Measurements from ENCODE around the gene ITGB2.
A peak's percentile ranks its signal among the peaks of the same experiment; 100 is the strongest.
"Not testable (repeated sequence)": the region's sequence is repeated elsewhere in the genome, so short reads cannot be mapped to it uniquely, and the experiment has no call there.

Gene ITGB2

DNA sequence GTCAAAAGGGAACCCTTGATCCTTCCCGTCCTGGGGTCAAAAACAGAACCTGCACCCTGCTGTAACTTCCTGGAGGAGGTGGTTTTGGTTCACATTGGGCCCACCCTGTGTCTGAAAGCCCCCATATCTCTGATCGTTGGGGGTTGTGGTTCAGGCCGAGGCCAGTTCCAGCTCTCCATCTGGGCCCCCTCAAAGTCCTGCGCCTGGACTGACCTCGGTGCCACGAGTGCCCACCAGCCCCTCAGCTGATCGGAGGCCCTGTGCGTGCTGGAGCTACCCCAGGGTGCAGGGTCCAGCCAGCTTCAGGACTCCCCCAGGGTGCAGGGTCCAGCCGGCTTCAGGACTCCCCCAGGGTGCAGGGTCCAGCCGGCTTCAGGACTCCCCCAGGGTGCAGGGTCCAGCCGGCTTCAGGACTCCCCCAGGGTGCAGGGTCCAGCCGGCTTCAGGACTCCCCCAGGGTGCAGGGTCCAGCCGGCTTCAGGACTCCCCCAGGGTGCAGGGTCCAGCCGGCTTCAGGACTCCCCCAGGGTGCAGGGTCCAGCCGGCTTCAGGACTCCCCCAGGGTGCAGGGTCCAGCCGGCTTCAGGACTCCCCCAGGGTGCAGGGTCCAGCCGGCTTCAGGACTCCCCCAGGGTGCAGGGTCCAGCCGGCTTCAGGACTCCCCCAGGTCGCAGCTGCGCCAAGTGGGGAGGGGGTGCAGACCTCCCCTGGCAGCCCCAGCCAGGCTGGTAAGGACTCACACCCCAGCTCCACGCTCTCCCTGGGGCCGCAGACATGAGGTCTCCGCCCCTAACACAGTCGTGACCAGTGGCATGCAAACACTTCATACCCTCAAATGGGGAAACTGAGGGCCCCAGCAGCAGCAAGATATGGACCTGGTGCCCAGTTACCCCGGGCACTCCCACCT is 7.9 kb downstream of the ITGB2 start:
- ATAC-seq; H3K9me3 Mint-ChIP-seq; DNase-seq (ENCODE audit: low spot score in 2 of 2): not testable (repeated sequence)
- Mint-ChIP-seq H3K4me3 (peak overlapping the region; percentile 98), H3K27ac (peak overlapping the region; percentile 94), H3K36me3 (peaks cover 93% of the 10 kb centered on the region), H3K4me1 (peaks cover 90% of the 10 kb centered on the region)

DNA sequence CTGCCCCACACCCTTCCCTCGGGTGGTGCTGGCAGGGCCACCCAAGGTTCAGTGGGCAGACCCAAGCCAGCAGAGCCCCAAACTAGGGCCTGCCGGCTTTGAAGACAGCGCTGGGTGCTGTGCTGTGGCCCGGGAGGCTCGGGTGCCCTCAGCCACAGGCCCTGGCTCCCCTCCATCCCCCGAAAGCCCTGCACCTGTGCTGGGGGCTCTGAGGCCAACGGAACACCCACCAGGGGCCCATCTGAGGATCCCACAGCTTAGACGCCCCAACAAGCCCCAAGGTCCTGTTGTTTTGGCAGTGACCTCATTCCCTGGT is 8.6 kb downstream of the ITGB2 start:
- ATAC-seq (no peak), DNase-seq (ENCODE audit: low spot score in 2 of 2) (no peak)
- H3K4me1 Mint-ChIP-seq, result peaks cover 83% of the 10 kb centered on the region
- H3K9me3 Mint-ChIP-seq, result no peaks in the 10 kb centered on the region
- H3K27ac Mint-ChIP-seq, result peak overlapping the region; percentile 94
- peaks cover 93% of the 10 kb centered on the region for H3K36me3 Mint-ChIP-seq
- peak overlapping the region; percentile 98 for H3K4me3 Mint-ChIP-seq

DNA sequence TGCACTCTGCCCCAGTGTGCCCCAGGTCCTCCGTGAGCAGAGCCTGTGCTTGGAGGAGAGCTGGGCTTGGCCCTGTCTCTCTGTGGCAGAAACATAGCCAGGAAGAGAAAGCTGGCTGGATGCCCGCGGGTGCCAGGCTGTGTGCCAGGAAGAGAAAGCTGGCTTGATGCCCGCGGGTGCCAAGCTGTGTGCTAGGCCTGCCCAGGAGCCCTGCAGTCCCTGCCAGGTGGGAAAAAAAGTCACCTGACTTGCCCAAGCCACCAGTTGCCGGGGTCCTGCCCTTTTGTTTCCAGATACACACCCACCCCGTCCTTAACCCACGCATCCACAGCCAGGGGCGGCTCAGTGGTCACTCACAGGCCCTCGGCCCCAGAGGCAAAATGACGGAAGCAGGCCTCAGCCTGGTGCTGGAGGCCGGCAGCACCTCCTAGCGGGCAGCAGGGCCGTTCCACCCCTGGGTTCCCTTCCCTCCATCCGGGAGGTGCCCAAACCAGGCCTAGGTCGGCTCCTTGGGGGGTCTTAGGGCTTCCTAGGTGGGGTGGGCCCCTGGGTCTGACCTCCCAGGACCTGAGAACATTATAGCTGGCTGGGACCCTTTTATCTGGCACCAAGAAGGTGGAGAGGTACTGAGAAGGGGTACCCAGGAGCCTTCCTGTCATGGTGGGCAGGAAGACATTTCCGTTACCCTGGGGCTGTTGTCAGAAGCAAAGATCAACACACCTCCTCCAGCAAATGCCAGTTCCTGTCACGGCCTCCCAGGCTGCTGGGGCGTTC is 9.1 kb downstream of the ITGB2 start:
- ATAC-seq (peak; percentile 71), DNase-seq (ENCODE audit: low spot score in 2 of 2) (peak in 1 of 2 donors; percentile 76)
- Mint-ChIP-seq H3K4me1 (peaks cover 80% of the 10 kb centered on the region), H3K36me3 (peaks cover 93% of the 10 kb centered on the region), H3K4me3 (peak overlapping the region; percentile 98), H3K9me3 (no peaks in the 10 kb centered on the region), H3K27ac (peak overlapping the region; percentile 94)

DNA sequence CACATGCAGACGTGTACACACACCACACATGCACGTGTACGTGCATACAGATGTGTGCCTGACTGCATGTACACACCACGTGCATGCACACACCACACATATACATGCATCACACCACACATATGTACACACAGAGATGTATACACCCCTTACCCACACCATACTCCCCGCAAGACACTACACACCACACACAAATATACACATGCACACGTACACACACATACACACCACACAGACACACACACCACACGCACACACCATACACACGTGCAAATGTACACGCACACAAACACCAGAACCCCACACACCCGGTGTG is 9.7 kb downstream of the ITGB2 start:
- peak overlapping the region; percentile 94 for H3K27ac Mint-ChIP-seq
- H3K4me1 Mint-ChIP-seq, result peaks cover 80% of the 10 kb centered on the region
- peaks cover 93% of the 10 kb centered on the region for H3K36me3 Mint-ChIP-seq

DNA sequence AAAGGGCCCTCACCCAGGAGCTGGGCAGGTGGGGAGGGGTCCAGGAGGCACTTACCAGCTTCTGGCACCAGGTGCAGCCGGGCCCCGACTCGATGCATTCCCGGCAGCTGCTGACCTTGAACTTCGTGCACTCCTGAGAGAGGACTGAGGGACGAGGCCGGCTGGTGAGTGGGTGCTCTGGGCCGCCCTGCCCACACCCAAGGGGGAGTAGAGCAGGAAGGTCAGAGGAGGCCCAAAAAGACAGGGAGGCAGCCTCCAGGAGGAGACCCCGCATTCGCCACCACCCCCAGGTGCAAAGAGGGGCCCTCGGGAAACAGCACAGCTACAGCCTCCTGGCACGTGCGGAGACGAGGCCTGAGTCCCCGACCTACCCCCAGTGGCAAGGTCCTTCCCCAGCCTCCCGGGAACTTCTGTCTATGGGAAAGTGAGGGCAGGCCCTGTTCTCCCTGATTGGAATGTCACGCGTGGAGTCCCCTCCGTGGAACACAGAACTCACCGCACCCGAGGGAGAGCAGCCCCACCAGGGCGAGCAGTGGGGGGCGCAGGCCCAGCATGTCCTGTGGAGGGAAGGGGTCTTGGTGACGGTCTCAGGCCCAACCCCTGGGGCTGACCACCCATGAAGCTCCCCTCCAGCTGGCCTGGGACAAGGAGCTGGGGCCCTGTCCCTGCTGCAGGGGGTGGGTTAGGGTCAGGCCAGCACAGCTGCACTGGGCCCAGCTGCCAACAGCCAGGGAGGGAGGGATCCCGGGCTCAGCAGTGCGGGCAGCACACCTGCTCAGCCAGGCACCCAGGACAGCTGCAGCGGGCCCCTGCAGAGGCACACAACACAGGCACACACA is 10.3 kb downstream of the ITGB2 start:
- Mint-ChIP-seq H3K9me3 (no peaks in the 10 kb centered on the region), H3K4me1 (peaks cover 74% of the 10 kb centered on the region), H3K27ac (peak overlapping the region; percentile 94), H3K36me3 (peaks cover 93% of the 10 kb centered on the region), H3K4me3 (peak overlapping the region; percentile 98)
- DNase-seq (ENCODE audit: low spot score in 2 of 2) (no peak), ATAC-seq (no peak)

More for the DNA sequence above, 9.7 kb downstream of the ITGB2 start:
- DNase-seq (ENCODE audit: low spot score in 2 of 2) (no peak), ATAC-seq (no peak)
- Mint-ChIP-seq H3K9me3 (no peaks in the 10 kb centered on the region), H3K4me3 (peak overlapping the region; percentile 98)

DNA sequence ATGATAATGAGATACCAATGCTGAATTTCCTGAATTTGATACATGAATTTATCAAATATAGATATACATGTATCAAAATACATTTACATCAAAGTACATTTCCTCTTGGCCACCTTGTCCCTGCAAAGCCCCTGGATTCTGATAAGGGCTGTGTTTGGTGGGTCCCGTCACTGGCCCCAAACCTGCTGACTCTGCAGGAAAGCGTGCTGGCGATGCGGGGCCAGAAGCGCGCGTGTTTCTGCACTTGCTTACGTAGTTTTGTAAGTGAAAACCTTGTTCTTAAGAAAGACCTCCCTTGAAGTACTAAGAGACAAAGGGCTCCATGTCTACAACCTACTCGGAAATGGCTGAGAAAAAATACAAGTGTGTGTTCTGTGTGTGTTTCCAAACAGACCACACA is 11.0 kb downstream of the ITGB2 start:
- DNase-seq (ENCODE audit: low spot score in 2 of 2), result no peak
- H3K4me1 Mint-ChIP-seq, result peaks cover 68% of the 10 kb centered on the region
- H3K36me3 Mint-ChIP-seq, result peaks cover 95% of the 10 kb centered on the region
- peak overlapping the region; percentile 94 for H3K27ac Mint-ChIP-seq
- H3K4me3 Mint-ChIP-seq, result no peak overlapping the region
- no peak for ATAC-seq
- H3K9me3 Mint-ChIP-seq, result no peaks in the 10 kb centered on the region

DNA sequence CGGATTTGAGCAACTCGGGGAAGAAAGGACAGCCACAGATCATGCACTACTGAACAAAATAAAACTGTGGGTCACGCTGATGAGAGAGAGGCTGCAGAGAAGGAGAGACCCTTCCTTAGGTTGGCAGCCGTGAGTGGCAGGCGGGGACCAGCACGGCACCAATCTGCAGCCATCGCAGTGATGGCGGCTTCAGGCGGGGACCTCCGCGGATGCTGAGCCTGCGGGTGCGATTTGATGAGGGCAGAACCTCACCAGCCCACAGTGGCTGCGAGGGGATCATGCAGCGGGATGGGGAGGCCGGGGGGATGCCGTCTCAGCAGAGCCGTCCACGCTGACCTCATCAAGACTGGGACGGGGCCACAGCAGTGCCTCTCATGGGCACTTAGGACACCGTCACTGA is 11.8 kb downstream of the ITGB2 start:
- ATAC-seq (no peak), DNase-seq (ENCODE audit: low spot score in 2 of 2) (no peak)
- Mint-ChIP-seq H3K9me3 (no peaks in the 10 kb centered on the region), H3K27ac (peak overlapping the region; percentile 94), H3K36me3 (peaks cover 95% of the 10 kb centered on the region), H3K4me3 (no peak overlapping the region), H3K4me1 (peaks cover 68% of the 10 kb centered on the region)

DNA sequence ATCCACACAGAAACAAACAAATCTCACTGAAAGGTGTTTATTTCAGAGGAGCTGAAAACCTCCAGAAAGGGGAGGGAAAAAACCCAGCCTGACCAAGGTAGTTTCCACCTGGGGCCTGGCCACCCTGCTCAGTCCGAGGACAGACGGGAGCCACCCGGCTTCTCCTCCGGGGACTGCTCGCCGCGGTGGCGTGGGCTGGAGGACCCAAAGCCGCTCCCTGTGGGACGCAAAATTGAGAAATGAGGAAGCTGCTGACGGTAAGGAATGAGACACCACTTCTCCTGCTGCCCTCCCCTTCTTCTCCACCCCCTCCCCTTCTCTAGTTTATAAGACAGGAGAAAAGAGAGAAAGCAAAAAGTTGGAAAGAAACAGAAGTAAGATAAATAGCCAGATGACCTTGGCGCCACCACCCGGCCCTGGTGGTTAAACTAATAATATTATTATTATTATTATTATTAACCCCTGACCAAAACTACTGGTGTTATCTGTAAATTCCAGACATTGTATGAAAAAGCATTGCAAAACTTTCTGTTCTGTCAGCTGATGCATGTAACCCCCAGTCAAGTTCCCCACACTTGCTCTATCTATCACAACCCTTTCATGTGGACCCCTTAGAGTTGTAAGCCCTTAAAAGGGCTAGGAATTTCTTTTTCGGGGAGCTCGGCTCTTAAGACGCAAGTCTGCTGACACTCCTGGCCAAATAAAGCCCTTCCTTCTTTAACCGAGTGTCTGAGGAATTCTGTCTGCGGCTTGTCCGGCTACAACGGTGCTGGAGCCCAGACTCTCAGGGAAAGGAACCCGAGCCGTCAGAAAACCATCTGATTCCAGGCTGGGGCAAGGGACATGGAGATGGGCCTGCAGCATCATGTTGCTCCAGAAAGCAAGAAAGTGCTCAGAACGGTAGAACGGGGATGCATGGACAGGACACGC is 12.5 kb downstream of the ITGB2 start:
- Mint-ChIP-seq H3K9me3 (no peaks in the 10 kb centered on the region), H3K4me1 (peaks cover 64% of the 10 kb centered on the region), H3K4me3 (no peak overlapping the region), H3K36me3 (peaks cover 95% of the 10 kb centered on the region), H3K27ac (peak overlapping the region; percentile 94)
- ATAC-seq (no peak), DNase-seq (ENCODE audit: low spot score in 2 of 2) (no peak)

DNA sequence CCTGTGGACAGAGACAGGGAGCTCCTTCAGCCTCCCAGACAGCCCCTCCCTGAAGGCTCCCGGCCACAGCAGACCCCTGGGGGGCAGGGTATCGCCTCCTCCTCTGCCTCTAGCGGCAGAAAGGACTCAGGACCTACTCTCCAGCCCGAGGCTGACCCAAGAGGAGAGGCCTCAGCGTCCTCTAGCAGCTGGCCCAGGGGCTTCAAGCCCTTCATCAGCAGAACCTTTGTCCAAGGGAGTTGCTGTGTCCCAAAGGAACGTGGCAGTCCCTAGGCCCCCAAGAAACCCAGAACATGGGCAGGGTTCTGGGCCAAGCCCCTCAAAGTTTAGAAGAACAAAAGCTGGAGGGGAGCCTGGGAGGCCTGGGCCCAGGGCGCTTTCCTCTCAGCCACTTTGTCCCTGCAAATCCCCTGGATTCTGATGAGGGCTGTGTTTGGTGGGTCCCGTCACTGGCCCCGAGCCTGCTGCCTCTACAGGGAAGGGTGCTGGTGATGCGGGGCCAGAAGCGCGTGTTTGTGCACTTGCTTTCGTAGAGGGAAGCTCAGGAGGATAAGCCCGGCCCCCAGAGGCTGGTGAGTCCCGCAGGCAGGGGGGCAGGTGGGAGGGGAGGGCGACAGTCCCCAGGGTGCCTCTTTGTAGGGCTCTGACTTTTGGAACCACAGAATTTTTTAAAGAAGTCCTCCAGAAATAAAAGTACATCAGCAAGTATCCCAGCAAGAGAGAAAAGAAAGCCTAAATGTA is 13.3 kb downstream of the ITGB2 start:
- H3K4me1 Mint-ChIP-seq, result peaks cover 58% of the 10 kb centered on the region
- H3K4me3 Mint-ChIP-seq, result no peak overlapping the region
- H3K9me3 Mint-ChIP-seq, result no peaks in the 10 kb centered on the region
- ATAC-seq, result no peak
- peaks cover 100% of the 10 kb centered on the region for H3K36me3 Mint-ChIP-seq
- H3K27ac Mint-ChIP-seq, result no peak overlapping the region
- no peak for DNase-seq (ENCODE audit: low spot score in 2 of 2)

DNA sequence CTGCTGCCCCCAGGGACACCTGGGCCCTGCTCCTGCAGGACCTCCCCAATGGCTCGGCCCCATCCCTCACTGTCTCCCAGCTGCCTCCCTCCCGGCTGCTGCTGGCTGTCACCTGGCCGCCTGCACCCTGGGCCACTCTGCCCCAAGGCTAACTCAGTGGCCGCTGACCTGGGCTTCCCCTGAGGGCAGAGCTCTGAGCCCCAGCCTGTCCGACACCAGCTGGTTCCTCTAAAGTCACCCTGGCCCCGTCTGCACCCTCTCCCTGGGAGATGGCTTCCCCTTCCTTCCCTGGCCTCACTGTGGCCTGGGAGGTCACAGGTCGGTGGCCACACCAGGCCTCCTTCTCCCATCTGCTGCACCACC is 15.0 kb downstream of the ITGB2 start:
- ATAC-seq (no peak), DNase-seq (ENCODE audit: low spot score in 2 of 2) (no peak)
- no peaks in the 10 kb centered on the region for H3K9me3 Mint-ChIP-seq
- peaks cover 100% of the 10 kb centered on the region for H3K36me3 Mint-ChIP-seq
- H3K4me1 Mint-ChIP-seq, result peaks cover 43% of the 10 kb centered on the region
- no peak overlapping the region for H3K4me3 Mint-ChIP-seq
- peak overlapping the region; percentile 83 for H3K27ac Mint-ChIP-seq

DNA sequence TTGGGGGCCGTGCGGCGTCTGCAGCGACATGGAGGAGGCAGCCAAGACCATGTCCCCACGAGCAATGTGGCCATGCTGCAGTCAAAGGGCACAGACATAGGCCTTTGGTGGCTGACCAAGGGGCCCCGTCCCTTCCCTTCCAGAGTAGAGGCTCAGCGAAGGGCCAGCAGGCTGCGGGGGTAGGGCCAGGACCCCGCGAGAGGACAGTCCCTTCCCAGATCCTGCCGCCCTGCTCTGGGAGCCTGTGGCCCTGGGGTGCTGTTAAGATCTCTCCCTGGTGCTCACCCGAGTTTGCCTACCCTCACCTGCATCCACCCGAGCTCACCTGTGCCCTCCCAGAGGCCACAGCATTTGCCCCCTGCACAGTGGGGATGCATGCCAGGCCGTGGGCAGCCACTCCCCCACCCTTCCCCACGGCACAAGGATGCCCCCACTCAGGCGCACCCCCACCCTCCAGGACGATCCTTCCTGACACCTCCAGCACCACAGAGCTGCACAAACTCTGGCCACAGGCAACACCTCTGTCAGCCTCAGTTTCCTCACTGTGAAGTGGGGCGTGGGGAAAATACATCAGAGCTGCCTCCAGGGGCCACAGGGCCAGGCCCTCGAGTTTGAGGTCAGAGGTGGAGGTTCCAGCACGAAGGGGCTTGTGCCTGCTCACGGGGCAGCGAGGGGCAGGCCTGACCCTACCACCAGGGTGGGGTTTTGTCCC is 15.5 kb downstream of the ITGB2 start:
- H3K4me3 Mint-ChIP-seq, result no peak overlapping the region
- no peak overlapping the region for H3K27ac Mint-ChIP-seq
- peaks cover 100% of the 10 kb centered on the region for H3K36me3 Mint-ChIP-seq
- H3K9me3 Mint-ChIP-seq, result no peaks in the 10 kb centered on the region
- peaks cover 43% of the 10 kb centered on the region for H3K4me1 Mint-ChIP-seq
- DNase-seq (ENCODE audit: low spot score in 2 of 2) (no peak), ATAC-seq (peak; percentile 5)

DNA sequence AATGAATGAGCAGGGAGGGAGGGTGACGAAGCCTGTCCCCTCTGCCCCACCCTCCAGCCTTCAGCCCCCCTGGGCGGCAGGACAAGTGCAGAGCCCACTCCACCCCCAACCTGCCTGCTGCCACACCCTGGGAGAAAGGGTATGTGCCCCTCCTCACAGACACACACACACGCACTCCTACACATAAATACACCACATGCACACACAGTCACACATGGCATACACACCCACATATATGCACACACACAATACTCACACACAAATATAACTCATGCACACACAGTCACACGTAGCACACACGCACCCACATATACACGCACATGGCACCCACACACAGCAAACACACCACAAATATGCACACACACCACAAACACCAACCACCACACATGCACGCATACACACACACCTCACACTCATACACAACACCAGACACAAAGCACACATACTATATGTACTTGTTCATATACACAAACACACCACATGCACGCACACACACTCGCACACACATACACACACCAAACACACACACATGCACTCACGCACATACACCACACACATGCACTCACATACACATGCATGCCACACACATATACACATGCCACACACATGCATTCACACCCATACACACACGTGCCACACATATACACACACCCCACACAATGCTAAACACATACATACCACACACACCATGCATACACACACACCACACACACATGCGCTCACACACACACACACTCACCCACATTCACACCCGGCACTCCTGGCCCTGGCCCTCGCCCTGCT is 16.4 kb downstream of the ITGB2 start:
- peak overlapping the region; percentile 2 for H3K27ac Mint-ChIP-seq
- no peak for DNase-seq (ENCODE audit: low spot score in 2 of 2)
- peaks cover 100% of the 10 kb centered on the region for H3K36me3 Mint-ChIP-seq
- ATAC-seq, result peak; percentile 14
- H3K9me3 Mint-ChIP-seq, result no peaks in the 10 kb centered on the region
- peaks cover 34% of the 10 kb centered on the region for H3K4me1 Mint-ChIP-seq
- no peak overlapping the region for H3K4me3 Mint-ChIP-seq

DNA sequence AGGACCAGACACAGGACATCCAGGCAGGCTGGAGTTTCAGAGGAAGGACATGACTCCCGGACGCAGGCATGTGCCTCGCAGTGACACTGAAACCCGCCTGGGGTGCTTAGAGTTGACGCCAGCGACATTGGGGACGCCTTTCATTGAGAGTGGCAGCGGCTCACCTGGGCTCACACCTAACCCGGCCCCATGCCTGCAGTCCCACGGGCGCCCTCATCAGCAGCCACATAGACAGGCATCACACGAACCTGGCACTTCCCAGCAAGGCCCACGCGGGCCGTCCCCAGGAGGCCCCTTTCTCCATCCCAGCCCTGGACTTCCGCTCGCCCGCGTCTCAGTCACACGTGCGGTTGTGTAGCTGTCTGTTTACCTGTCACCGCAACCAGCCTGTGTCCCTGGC is 17.0 kb downstream of the ITGB2 start:
- Mint-ChIP-seq H3K9me3 (no peaks in the 10 kb centered on the region), H3K4me3 (no peak overlapping the region), H3K36me3 (peaks cover 100% of the 10 kb centered on the region), H3K4me1 (peaks cover 28% of the 10 kb centered on the region), H3K27ac (peak overlapping the region; percentile 2)
- DNase-seq (ENCODE audit: low spot score in 2 of 2) (no peak), ATAC-seq (no peak)
